ENCODE measurements around the gene SMARCD3.

The SMARCD3 gene

DNA sequence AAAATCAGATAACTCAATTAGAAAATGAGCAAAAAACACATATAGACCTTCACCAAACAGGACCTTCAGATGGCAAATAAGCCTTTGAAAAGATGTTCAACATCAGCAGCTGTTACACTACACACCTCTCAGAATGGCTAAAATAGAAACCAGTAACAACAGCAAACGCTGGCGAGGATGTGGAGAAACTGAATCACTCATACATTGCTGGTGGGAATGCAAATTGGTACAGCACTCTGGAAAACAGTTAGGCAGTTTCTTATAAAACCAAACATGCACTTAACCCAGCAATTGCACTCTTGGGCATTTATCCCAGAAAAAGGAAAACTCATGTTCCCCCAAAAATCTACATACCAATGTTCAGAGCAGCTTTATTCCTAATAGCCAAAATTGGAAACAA lies 37.7 kb upstream of the SMARCD3 start:
- TF ChIP-seq CTCF (IDR thresholded peaks at IDR 0.05; ENCODE audit: control insufficient read depth, insufficient read depth, low read depth, low read length, missing control alignments): no peak
- DNase-seq (ENCODE audit: low read depth): no peak
- H3K4me3 ChIP-seq (ENCODE audit: control insufficient read depth, low read depth, low read length): no peak overlapping the region

DNA sequence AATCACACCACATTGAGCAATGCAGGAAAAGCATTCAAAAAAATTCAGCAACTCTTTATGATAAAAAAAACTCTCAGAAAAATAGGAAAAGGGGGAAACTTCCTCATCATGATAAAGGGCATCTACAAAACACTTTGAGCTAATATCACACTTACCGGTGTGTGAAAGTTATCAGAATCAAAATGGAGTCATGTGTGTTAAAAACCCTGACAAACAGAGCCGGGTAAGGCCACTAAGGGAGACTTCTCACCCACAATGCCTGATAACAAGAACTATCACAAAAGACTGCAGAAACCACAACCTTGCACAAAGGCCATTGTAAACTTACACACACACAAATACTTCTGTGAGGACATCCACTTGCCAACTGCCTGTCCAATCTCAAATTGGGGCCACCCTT lies 34.8 kb upstream of the SMARCD3 start:
- no peak for TF ChIP-seq CTCF (IDR thresholded peaks at IDR 0.05; ENCODE audit: control insufficient read depth, insufficient read depth, low read depth, low read length, missing control alignments)
- H3K4me3 ChIP-seq (ENCODE audit: control insufficient read depth, low read depth, low read length): no peak overlapping the region
- no peak for DNase-seq (ENCODE audit: low read depth)

GRCh38 chr7:151282111-151282510 lies 33.6 kb upstream of the SMARCD3 start:
- no peak for DNase-seq (ENCODE audit: low read depth)
- no peak for TF ChIP-seq CTCF (IDR thresholded peaks at IDR 0.05; ENCODE audit: control insufficient read depth, insufficient read depth, low read depth, low read length, missing control alignments)
- no peak overlapping the region for H3K4me3 ChIP-seq (ENCODE audit: control insufficient read depth, low read depth, low read length)

DNA sequence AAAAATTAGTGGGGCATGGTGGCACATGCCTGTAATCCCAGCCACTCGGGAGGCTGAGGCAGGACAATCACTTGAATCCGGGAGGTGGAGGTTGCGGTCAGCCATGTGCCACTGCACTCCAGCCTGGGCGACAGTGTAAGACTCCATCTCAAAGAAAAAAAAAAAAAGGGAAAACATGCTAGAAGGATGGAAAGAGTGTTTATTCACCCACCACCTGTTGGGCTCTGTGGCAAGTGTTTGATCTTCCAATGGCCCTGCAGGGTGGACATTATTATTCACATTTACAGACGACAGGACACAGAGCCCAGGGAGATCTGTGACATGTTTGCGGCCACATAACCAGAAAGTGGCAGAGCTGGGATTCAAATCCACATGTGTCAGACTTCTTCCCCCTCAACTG lies 33.2 kb upstream of the SMARCD3 start:
- no peak overlapping the region for H3K4me3 ChIP-seq (ENCODE audit: control insufficient read depth, low read depth, low read length)
- no peak for DNase-seq (ENCODE audit: low read depth)
- TF ChIP-seq CTCF (IDR thresholded peaks at IDR 0.05; ENCODE audit: control insufficient read depth, insufficient read depth, low read depth, low read length, missing control alignments): no peak

- TF ChIP-seq CTCF (IDR thresholded peaks at IDR 0.05; ENCODE audit: control insufficient read depth, insufficient read depth, low read depth, low read length, missing control alignments): no peak
- DNase-seq (ENCODE audit: low read depth): no peak
- no peak overlapping the region for H3K4me3 ChIP-seq (ENCODE audit: control insufficient read depth, low read depth, low read length)
Measured at GRCh38 chr7:151280388-151281019, 32.0 kb upstream of the SMARCD3 start.

- TF ChIP-seq CTCF (IDR thresholded peaks at IDR 0.05; ENCODE audit: control insufficient read depth, insufficient read depth, low read depth, low read length, missing control alignments): no peak
- H3K4me3 ChIP-seq (ENCODE audit: control insufficient read depth, low read depth, low read length): no peak overlapping the region
- DNase-seq (ENCODE audit: low read depth): no peak
Measured at GRCh38 chr7:151279868-151280267, 31.4 kb upstream of the SMARCD3 start.

- no peak for DNase-seq (ENCODE audit: low read depth)
- TF ChIP-seq CTCF (IDR thresholded peaks at IDR 0.05; ENCODE audit: control insufficient read depth, insufficient read depth, low read depth, low read length, missing control alignments): no peak
- no peak overlapping the region for H3K4me3 ChIP-seq (ENCODE audit: control insufficient read depth, low read depth, low read length)
Measured at GRCh38 chr7:151278949-151279348, 30.5 kb upstream of the SMARCD3 start.

Data from AG09309 (cell line).